ENCODE results near the gene MGP. TPM values are rescaled to one million over a fixed set of nuclear protein-coding genes. Genes with fewer than 3 reads are reported as not detected.

The MGP gene
- total and polyA plus RNA-seq, 3 donors from 2014 or later: 56.7 to 656 (median 76.8) TPM

GRCh38 chr12:14892726-14893505 is 7.3 kb upstream of the MGP start:
- H3K36me3 ChIP-seq (ENCODE audit: low read depth, missing control alignments): no peaks in the 10 kb centered on the region
- 44 to 49% methylated on average over 7 of the region's 7 CpGs for WGBS, 2 donors
- no peaks in the 10 kb centered on the region for H3K9me3 ChIP-seq
- H3K27ac ChIP-seq: peak overlapping the region; percentile 56 to 75
- DNase-seq: peak; percentile 81
- no peak for TF ChIP-seq CTCF (IDR thresholded peaks at IDR 0.05)
- no peak for TF ChIP-seq POLR2A (IDR thresholded peaks at IDR 0.05)
- H3K4me3 ChIP-seq: no peak overlapping the region
- intact Hi-C loops (cut with DNase I; ENCODE audit: low total_unique reads): loop anchor here (10.0 kb wide), 2 partner anchors 48 to 52 kb away; partner anchors contain the start of gene ART4
- peaks cover 10% of the 10 kb centered on the region for H3K4me1 ChIP-seq
- H3K27me3 ChIP-seq: no peaks in the 10 kb centered on the region

GRCh38 chr12:14890701-14891100 is 5.0 kb upstream of the MGP start:
- H3K4me3 ChIP-seq: no peak overlapping the region
- WGBS, 2 donors: 89 to 95% methylated on average over 5 of the region's 5 CpGs
- TF ChIP-seq POLR2A (IDR thresholded peaks at IDR 0.05) (no peak), CTCF (IDR thresholded peaks at IDR 0.05) (no peak)
- no peak overlapping the region for H3K27ac ChIP-seq
- peaks cover 10% of the 10 kb centered on the region for H3K4me1 ChIP-seq
- H3K27me3 ChIP-seq: no peaks in the 10 kb centered on the region
- H3K36me3 ChIP-seq (ENCODE audit: low read depth, missing control alignments): no peaks in the 10 kb centered on the region
- no peaks in the 10 kb centered on the region for H3K9me3 ChIP-seq
- DNase-seq: no peak
- intact Hi-C loops (cut with DNase I; ENCODE audit: low total_unique reads): loop anchor here (10.0 kb wide), 2 partner anchors 46 to 54 kb away; partner anchors contain the start of gene ART4

- TF ChIP-seq POLR2A (IDR thresholded peaks at IDR 0.05) (no peak), CTCF (IDR thresholded peaks at IDR 0.05) (no peak)
- H3K36me3 ChIP-seq (ENCODE audit: low read depth, missing control alignments): no peaks in the 10 kb centered on the region
- peak overlapping the region in 1 of 2 donors; percentile 85 for H3K27ac ChIP-seq
- intact Hi-C loops (cut with DNase I; ENCODE audit: low total_unique reads): no loop called here
- H3K4me3 ChIP-seq: no peak overlapping the region
- no peaks in the 10 kb centered on the region for H3K4me1 ChIP-seq
- DNase-seq: no peak
- H3K27me3 ChIP-seq: no peaks in the 10 kb centered on the region
- H3K9me3 ChIP-seq: no peaks in the 10 kb centered on the region
- 75 to 77% methylated on average over 6 of the region's 6 CpGs for WGBS, 2 donors
These were observed 617 bp upstream of the MGP start for GRCh38 chr12:14886271-14886670.

- Histone ChIP-seq H3K4me1 (no peaks in the 10 kb centered on the region), H3K4me3 (peak overlapping the region; percentile 42 to 59), H3K9me3 (no peaks in the 10 kb centered on the region), H3K27ac (peak overlapping the region; percentile 83 to 85), H3K27me3 (no peaks in the 10 kb centered on the region), H3K36me3 (ENCODE audit: low read depth, missing control alignments) (no peaks in the 10 kb centered on the region)
- intact Hi-C loops (cut with DNase I; ENCODE audit: low total_unique reads): no loop called here
- DNase-seq: peak; percentile 87
- TF ChIP-seq CTCF (IDR thresholded peaks at IDR 0.05) (no peak), POLR2A (IDR thresholded peaks at IDR 0.05) (no peak)
- 14 to 26% methylated on average over 5 of the region's 5 CpGs for WGBS, 2 donors
These were observed 1.2 kb downstream of the MGP start for GRCh38 chr12:14884458-14884878.

Measured in testis (tissue), 3 donors.